Measurements from ENCODE around the gene RNF6.

RNF6 gene

GRCh38 chr13:26225896-26226617 lies 3.9 kb upstream of the RNF6 start:
- DNase-seq (ENCODE audit: low spot score) = no peak

GRCh38 chr13:26222520-26223046 lies 469 bp upstream of the RNF6 start:
- DNase-seq (ENCODE audit: low spot score) = no peak

- no peak for DNase-seq (ENCODE audit: low spot score)
Observed at GRCh38 chr13:26221399-26221720, 754 bp downstream of the RNF6 start.

- peak; percentile 37 for DNase-seq (ENCODE audit: low spot score)
Observed at GRCh38 chr13:26220575-26220974, 1.5 kb downstream of the RNF6 start.

GRCh38 chr13:26219726-26220125 lies 2.4 kb downstream of the RNF6 start:
- no peak for DNase-seq (ENCODE audit: low spot score)

GRCh38 chr13:26216042-26216441 lies 6.1 kb downstream of the RNF6 start:
- DNase-seq (ENCODE audit: low spot score) = no peak

- no peak for DNase-seq (ENCODE audit: low spot score)
Observed at GRCh38 chr13:26213982-26214381, 8.1 kb downstream of the RNF6 start.

- DNase-seq (ENCODE audit: low spot score) = no peak
Observed at GRCh38 chr13:26213345-26213744, 8.8 kb downstream of the RNF6 start.

GRCh38 chr13:26208287-26208686 lies 13.8 kb downstream of the RNF6 start:
- DNase-seq (ENCODE audit: low spot score) = no peak

- DNase-seq (ENCODE audit: low spot score) = no peak
Observed at GRCh38 chr13:26202365-26202972, 19.6 kb downstream of the RNF6 start.

- DNase-seq (ENCODE audit: low spot score) = no peak
Observed at GRCh38 chr13:26200811-26201210, 21.3 kb downstream of the RNF6 start.

GRCh38 chr13:26198116-26198515 lies 24.0 kb downstream of the RNF6 start:
- DNase-seq (ENCODE audit: low spot score) = no peak

- DNase-seq (ENCODE audit: low spot score) = no peak
Observed at GRCh38 chr13:26197298-26197697, 24.8 kb downstream of the RNF6 start.

GRCh38 chr13:26186995-26187394 lies 35.1 kb downstream of the RNF6 start:
- DNase-seq (ENCODE audit: low spot score) = no peak

- peak; percentile 89 for DNase-seq (ENCODE audit: low spot score)
Observed at GRCh38 chr13:26186118-26186870, 35.8 kb downstream of the RNF6 start.

GRCh38 chr13:26185720-26186117 lies 36.4 kb downstream of the RNF6 start:
- DNase-seq (ENCODE audit: low spot score) = no peak

- DNase-seq (ENCODE audit: low spot score) = peak; percentile 79
Observed at GRCh38 chr13:26184791-26185250, 37.3 kb downstream of the RNF6 start.

- no peak for DNase-seq (ENCODE audit: low spot score)
Observed at GRCh38 chr13:26183416-26183815, 38.7 kb downstream of the RNF6 start.

GRCh38 chr13:26179344-26179743 lies 42.8 kb downstream of the RNF6 start:
- no peak for DNase-seq (ENCODE audit: low spot score)

GRCh38 chr13:26168835-26169234 lies 53.3 kb downstream of the RNF6 start:
- no peak for DNase-seq (ENCODE audit: low spot score)

GRCh38 chr13:26168237-26168814 lies 53.8 kb downstream of the RNF6 start:
- no peak for DNase-seq (ENCODE audit: low spot score)

- no peak for DNase-seq (ENCODE audit: low spot score)
Observed at GRCh38 chr13:26163812-26164211, 58.3 kb downstream of the RNF6 start.
